PC-3 (cell line): Measurements from ENCODE around the gene SEC22B. TPM values are rescaled to one million over a fixed set of nuclear protein-coding genes. Genes with fewer than 3 reads are reported as not detected.
"Not testable (repeated sequence)": the region's sequence is repeated elsewhere in the genome, so short reads cannot be mapped to it uniquely, and the experiment has no call there.

ENCODE experiments used
- ATAC-seq: fragments of 200-7000 bp; cut with Tn5 transposase; 2 replicates; pipeline ENCODE4 v1.9.1; 2020; ENCODE audit warnings: mild to moderate bottlenecking, moderate library complexity
- BruUV-seq: library from RNA; stranded (reverse); fragments of 400-500 nt; replicated peaks from 2 replicates; lab custom pipeline; 2021; lab: Mats Ljungman, UMichigan
- CTCF ChIA-PET: fragments of 300-600 bp; sonication (Branson Sonifier 250); formaldehyde crosslinking; loops from one replicate; lab custom pipeline; 2022; ENCODE audit warnings: antibody characterized with exemption; lab: Charles Lee
- POLR2A ChIA-PET: fragments of 300-600 bp; sonication (Branson Sonifier 250); formaldehyde crosslinking; loops from one replicate; lab custom pipeline; 2022; ENCODE audit warnings: antibody characterized with exemption; ENCODE audit not compliant: unreplicated experiment; lab: Charles Lee
- DNase-seq: peaks from one replicate; pipeline ENCODE4 v3.0.0-alpha.2; 2015
- H2AFZ ChIP-seq: fragments of 300-600 bp; sonication (generic); 2 replicates; pipeline ENCODE4 v1.6.0; 2016; ENCODE audit warnings: antibody characterized with exemption, low read length
- H3F3A ChIP-seq: fragments of 300-600 bp; sonication (generic); one replicate; pipeline ENCODE4 v1.6.0; 2017; ENCODE audit warnings: antibody characterized with exemption, low read length, control low read depth, mild to moderate bottlenecking; ENCODE audit not compliant: unreplicated experiment
- H3K27ac ChIP-seq: fragments of 300-600 bp; sonication (generic); 2 replicates; pipeline ENCODE4 v1.5.1; 2016; ENCODE audit warnings: mild to moderate bottlenecking, low read length
- H3K27me3 ChIP-seq: fragments of 300-600 bp; sonication (generic); 2 replicates; pipeline ENCODE4 v1.6.1; 2016; ENCODE audit warnings: low read length, mixed read lengths
- H3K36me3 ChIP-seq: fragments of 300-600 bp; sonication (generic); 2 replicates; pipeline ENCODE4 v1.6.1; 2016; ENCODE audit warnings: low read depth, mixed run types, low read length, mixed read lengths
- H3K4me1 ChIP-seq: fragments of 300-600 bp; sonication (generic); 2 replicates; pipeline ENCODE4 v1.5.1; 2016; ENCODE audit warnings: low read length; ENCODE audit not compliant: insufficient read depth
- H3K4me2 ChIP-seq: fragments of 300-600 bp; sonication (generic); 2 replicates; pipeline ENCODE4 v1.6.0; 2016; ENCODE audit warnings: low read length
- H3K4me3 ChIP-seq: fragments of 300-600 bp; sonication (generic); 2 replicates; pipeline ENCODE4 v1.5.1; 2016; ENCODE audit warnings: mild to moderate bottlenecking, low read length, mixed read lengths
- H3K79me2 ChIP-seq: fragments of 300-600 bp; sonication (generic); 2 replicates; pipeline ENCODE4 v1.6.1; 2017; ENCODE audit warnings: low read length, mixed read lengths
- H3K9ac ChIP-seq: fragments of 300-600 bp; sonication (generic); 2 replicates; pipeline ENCODE4 v1.6.0; 2016; ENCODE audit warnings: mild to moderate bottlenecking, low read length
- H3K9me2 ChIP-seq: fragments of 300-600 bp; sonication (generic); replicated peaks from 2 replicates; pipeline ENCODE4 v1.6.1; 2016; ENCODE audit warnings: mixed run types, low read length, mixed read lengths
- H3K9me3 ChIP-seq: fragments of 300-600 bp; sonication (generic); 2 replicates; pipeline ENCODE4 v1.6.1; 2016; ENCODE audit warnings: low read length, mixed read lengths
- H4K20me1 ChIP-seq: fragments of 300-600 bp; sonication (generic); 2 replicates; pipeline ENCODE4 v1.6.1; 2016; ENCODE audit warnings: low read length, mixed read lengths
- intact Hi-C: fragments of 100-400 bp; cut with micrococcal nuclease; formaldehyde crosslinking; loops from 2 replicates; pipeline ENCODE4 v1.9.0; 2023
- total RNA-seq: library from RNA; depleted of rRNA; stranded (reverse); fragments of >200 nt; gene quantifications from 2 replicates; pipeline ENCODE4 v1.2.3, GENCODE V29; 2014

Gene SEC22B
- total RNA-seq, 1 experiment from 2014 or later = 16.4 TPM

- not testable (repeated sequence) for H3K9ac ChIP-seq, H3K4me3 ChIP-seq
These were observed 44.5 kb downstream of the SEC22B start for GRCh38 chr1:120131611-120132405.

DNA sequence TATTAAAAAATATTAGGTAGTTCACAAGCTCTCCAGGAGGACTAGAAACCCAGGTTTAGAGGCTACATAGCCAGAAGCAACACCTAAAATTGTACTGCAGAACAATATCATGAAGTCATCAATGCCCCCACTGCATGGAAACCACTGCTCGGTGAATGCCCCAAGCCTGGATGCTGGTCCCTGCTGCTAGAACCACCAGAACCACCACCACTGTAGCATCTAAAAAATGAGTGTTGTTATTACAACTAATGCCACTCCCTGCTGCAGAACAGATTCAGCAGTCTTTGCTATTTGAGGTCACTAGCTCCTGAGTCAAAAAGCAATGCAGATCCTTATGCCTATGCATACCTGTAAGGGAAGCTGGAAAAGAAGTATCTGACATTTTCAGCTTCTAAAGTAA is 48.4 kb downstream of the SEC22B start:
- intact Hi-C loops, H3K4me3 ChIP-seq, POLR2A ChIA-PET, H3K4me1 ChIP-seq, H3K79me2 ChIP-seq, H3K27me3 ChIP-seq, DNase-seq, H3K9me3 ChIP-seq, H2AFZ ChIP-seq, ATAC-seq, CTCF ChIA-PET, H3K36me3 ChIP-seq, BruUV-seq, H3K27ac ChIP-seq, H3F3A ChIP-seq, H3K9ac ChIP-seq, H3K4me2 ChIP-seq, H3K9me2 ChIP-seq, H4K20me1 ChIP-seq: not testable (repeated sequence)

More at GRCh38 chr1:120131611-120132405, 44.5 kb downstream of the SEC22B start:
- H3K9me3 ChIP-seq, H3K9me2 ChIP-seq, H3K79me2 ChIP-seq, H3K4me2 ChIP-seq, POLR2A ChIA-PET, CTCF ChIA-PET, H3F3A ChIP-seq, H3K36me3 ChIP-seq, intact Hi-C loops, H3K27me3 ChIP-seq, H3K27ac ChIP-seq, H4K20me1 ChIP-seq, H2AFZ ChIP-seq, H3K4me1 ChIP-seq, BruUV-seq: not testable (repeated sequence)
- peak; percentile 81 for ATAC-seq
- DNase-seq = peak; percentile 27

GRCh38 chr1:120126216-120126615 is 50.1 kb downstream of the SEC22B start:
- H3K27ac ChIP-seq, H3K4me2 ChIP-seq, intact Hi-C loops, H3K79me2 ChIP-seq, H3K9me2 ChIP-seq, H4K20me1 ChIP-seq, H3K9ac ChIP-seq, ATAC-seq, H3K4me3 ChIP-seq, H3F3A ChIP-seq, H3K9me3 ChIP-seq, H3K36me3 ChIP-seq, H3K27me3 ChIP-seq, BruUV-seq, H3K4me1 ChIP-seq, CTCF ChIA-PET, DNase-seq, H2AFZ ChIP-seq, POLR2A ChIA-PET: not testable (repeated sequence)

DNA sequence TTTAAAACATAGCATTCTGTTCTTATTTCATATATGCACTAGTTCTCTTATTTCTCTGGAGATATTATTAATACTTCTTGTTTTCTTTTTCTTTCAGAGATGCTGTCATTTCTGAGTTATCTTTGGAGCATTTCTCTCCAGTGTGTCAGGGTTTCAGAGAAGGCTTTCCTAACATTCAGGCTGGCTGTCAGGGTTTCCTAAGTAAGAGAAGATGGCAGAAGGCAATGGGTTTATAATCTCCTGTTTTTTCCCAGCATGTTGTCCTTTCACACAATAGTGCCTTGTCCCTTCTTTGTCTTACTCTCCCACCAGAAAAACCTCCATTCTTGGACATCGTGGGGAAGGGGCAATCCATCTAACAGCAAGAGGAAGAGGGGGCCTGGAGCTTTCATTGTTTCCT is 51.7 kb downstream of the SEC22B start:
- H3K36me3 ChIP-seq, H3K4me2 ChIP-seq, intact Hi-C loops, H4K20me1 ChIP-seq, BruUV-seq, H3K79me2 ChIP-seq, H3K9me3 ChIP-seq, H3F3A ChIP-seq, H3K4me3 ChIP-seq, H3K27ac ChIP-seq, H3K9ac ChIP-seq, H2AFZ ChIP-seq, H3K4me1 ChIP-seq, H3K27me3 ChIP-seq, DNase-seq, CTCF ChIA-PET, H3K9me2 ChIP-seq, POLR2A ChIA-PET, ATAC-seq: not testable (repeated sequence)

GRCh38 chr1:120123813-120124510 is 52.4 kb downstream of the SEC22B start:
- H3K4me3 ChIP-seq, H3K79me2 ChIP-seq, H3K9ac ChIP-seq, H3F3A ChIP-seq, BruUV-seq, CTCF ChIA-PET, H3K27me3 ChIP-seq, H4K20me1 ChIP-seq, H3K36me3 ChIP-seq, intact Hi-C loops, H3K4me1 ChIP-seq, H3K27ac ChIP-seq, POLR2A ChIA-PET, H3K4me2 ChIP-seq, H2AFZ ChIP-seq, H3K9me3 ChIP-seq, H3K9me2 ChIP-seq: not testable (repeated sequence)
- ATAC-seq (peak; percentile 74), DNase-seq (peak; percentile 30)

GRCh38 chr1:120122262-120122893 is 53.9 kb downstream of the SEC22B start:
- not testable (repeated sequence) for H3K4me2 ChIP-seq, H3K9me3 ChIP-seq

More at GRCh38 chr1:120122262-120122893, 53.9 kb downstream of the SEC22B start:
- H3F3A ChIP-seq, H3K4me3 ChIP-seq, POLR2A ChIA-PET, intact Hi-C loops, H3K79me2 ChIP-seq, H4K20me1 ChIP-seq, ATAC-seq, H3K9ac ChIP-seq, BruUV-seq, CTCF ChIA-PET, H3K9me2 ChIP-seq, H3K27ac ChIP-seq, H2AFZ ChIP-seq, DNase-seq, H3K27me3 ChIP-seq, H3K4me1 ChIP-seq, H3K36me3 ChIP-seq: not testable (repeated sequence)
